Common myeloid progenitor, CD34-positive (primary cell): ENCODE measurements around the gene CYP3A4. TPM values are rescaled to one million over a fixed set of nuclear protein-coding genes. Genes with fewer than 3 reads are reported as not detected.

ENCODE experiments used
- CTCF ChIA-PET: fragments of 350-600 bp; sonication (Branson Sonifier 250); formaldehyde crosslinking; loops from one replicate; lab custom pipeline; 2021; ENCODE audit warnings: antibody characterized with exemption; lab: Charles Lee
- POLR2A ChIA-PET: fragments of 350-600 bp; sonication (Branson Sonifier 250); formaldehyde crosslinking; loops from one replicate; lab custom pipeline; 2021; ENCODE audit warnings: antibody characterized with exemption; lab: Charles Lee
- DNase-seq, 3 donors: peaks; one replicate each; pipeline versions ENCODE4 v3.0.0 to v3.0.0-alpha.2; 2013
- H3K27ac ChIP-seq, 2 experiments: 1 replicate in 1 of 2; 2 replicates in 1 of 2; pipeline ENCODE4 v1.7.0; 2013; ENCODE audit warnings: inconsistent platforms in 2 of 2, low read length in 2 of 2, mild to moderate bottlenecking in 2 of 2, low read depth in 1 of 2, moderate library complexity in 1 of 2; ENCODE audit not compliant: severe bottlenecking in 2 of 2, insufficient read depth in 1 of 2, poor library complexity in 1 of 2
- H3K27me3 ChIP-seq, 5 experiments: replicated peaks in 2 of 5; 1 replicate in 3 of 5; 2 replicates in 2 of 5; pipeline versions ENCODE4 v1.6.1 to v1.7.0; 2013; ENCODE audit warnings: low read length in 4 of 5, mild to moderate bottlenecking in 2 of 5, moderate library complexity in 2 of 5, inconsistent platforms in 1 of 5; ENCODE audit not compliant: insufficient read depth in 5 of 5, control insufficient read depth in 4 of 5
- H3K36me3 ChIP-seq, 4 experiments: 1 replicate in 2 of 4; 2 replicates in 2 of 4; pipeline versions ENCODE4 v1.6.1 to v1.7.0; 2013; ENCODE audit warnings: low read length in 3 of 4, control low read depth in 1 of 4, mild to moderate bottlenecking in 1 of 4; ENCODE audit not compliant: control insufficient read depth in 4 of 4, insufficient read depth in 4 of 4
- H3K4me1 ChIP-seq, 4 experiments: 1 replicate in 3 of 4; 2 replicates in 1 of 4; pipeline versions ENCODE4 v1.6.1 to v1.7.1; 2013; ENCODE audit warnings: low read length in 3 of 4, mild to moderate bottlenecking in 3 of 4, control low read depth in 1 of 4, inconsistent platforms in 1 of 4, moderate library complexity in 1 of 4; ENCODE audit not compliant: control insufficient read depth in 4 of 4, insufficient read depth in 4 of 4; ENCODE audit errors: control extremely low read depth in 1 of 4
- H3K4me3 ChIP-seq, 7 experiments: 1 replicate in 4 of 7; 2 replicates in 3 of 7; pipeline versions ENCODE4 v1.5.1 to v1.7.0; 2013; ENCODE audit warnings: mild to moderate bottlenecking in 7 of 7, low read length in 6 of 7, moderate library complexity in 6 of 7, inconsistent platforms in 2 of 7, low read depth in 2 of 7, control low read depth in 1 of 7; ENCODE audit not compliant: insufficient read depth in 4 of 7, control insufficient read depth in 1 of 7; ENCODE audit errors: extremely low read depth in 1 of 7
- H3K9me3 ChIP-seq, 5 experiments: 1 replicate in 4 of 5; 2 replicates in 1 of 5; pipeline versions ENCODE4 v1.6.1 to v1.7.1; 2013; ENCODE audit warnings: low read length in 4 of 5, mild to moderate bottlenecking in 2 of 5, inconsistent platforms in 1 of 5, low read depth in 1 of 5, moderate library complexity in 1 of 5; ENCODE audit not compliant: control insufficient read depth in 4 of 5, insufficient read depth in 2 of 5; ENCODE audit errors: control extremely low read depth in 1 of 5
- WGBS: methylation state at CpG from one replicate; pipeline ENCODE4 v1.1.5; 2013; ENCODE audit not compliant: insufficient coverage; 5-methylcytosine and 5-hydroxymethylcytosine counted together
- polyA plus RNA-seq: library from polyadenylated mRNA; unstranded; fragments of 120-200 nt; gene quantifications from one replicate; pipeline ENCODE4 v1.2.1, GENCODE V29; 2013

Gene CYP3A4
- 0.08 TPM for polyA plus RNA-seq

DNA sequence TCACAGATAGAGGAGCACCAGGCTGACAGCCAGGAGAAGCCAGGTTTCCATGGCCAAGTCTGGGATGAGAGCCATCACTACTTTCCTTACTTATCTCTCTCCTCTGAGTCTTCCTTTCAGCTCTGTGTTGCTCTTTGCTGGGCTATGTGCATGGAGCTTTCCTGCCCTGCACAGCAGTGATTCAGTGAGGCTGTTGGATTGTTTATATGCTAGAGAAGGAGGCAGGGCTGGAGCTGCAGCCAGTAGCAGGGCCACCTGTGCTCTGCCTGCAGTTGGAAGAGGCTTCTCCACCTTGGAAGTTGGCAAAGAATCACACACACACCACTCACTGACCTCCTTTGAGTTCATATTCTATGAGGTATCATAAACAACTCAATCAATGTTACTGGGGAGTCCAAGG is at the start of gene CYP3A4:
CYP3A4 (minus strand) TSS at position 178 of the 400 bp plus-strand sequence; CDS start at position 75, 103 bp downstream.
- H3K36me3 ChIP-seq, result no peaks in the 10 kb centered on the region
- H3K27me3 ChIP-seq, result peaks cover 0 to 9% (median 0%) of the 10 kb centered on the region in 5 experiments
- no peaks in the 10 kb centered on the region for H3K9me3 ChIP-seq
- ChIA-PET POLR2A (interaction anchor here (0.6 kb wide), 1 partner anchor 609 kb away, joined by 5 read pairs; no protein-coding TSS in a partner anchor), CTCF (no interaction called here)
- H3K27ac ChIP-seq, result no peak within 1 kb of the TSS
- DNase-seq, result no peak
- no peaks in the 10 kb centered on the region for H3K4me1 ChIP-seq
- no peak within 1 kb of the TSS for H3K4me3 ChIP-seq

DNA sequence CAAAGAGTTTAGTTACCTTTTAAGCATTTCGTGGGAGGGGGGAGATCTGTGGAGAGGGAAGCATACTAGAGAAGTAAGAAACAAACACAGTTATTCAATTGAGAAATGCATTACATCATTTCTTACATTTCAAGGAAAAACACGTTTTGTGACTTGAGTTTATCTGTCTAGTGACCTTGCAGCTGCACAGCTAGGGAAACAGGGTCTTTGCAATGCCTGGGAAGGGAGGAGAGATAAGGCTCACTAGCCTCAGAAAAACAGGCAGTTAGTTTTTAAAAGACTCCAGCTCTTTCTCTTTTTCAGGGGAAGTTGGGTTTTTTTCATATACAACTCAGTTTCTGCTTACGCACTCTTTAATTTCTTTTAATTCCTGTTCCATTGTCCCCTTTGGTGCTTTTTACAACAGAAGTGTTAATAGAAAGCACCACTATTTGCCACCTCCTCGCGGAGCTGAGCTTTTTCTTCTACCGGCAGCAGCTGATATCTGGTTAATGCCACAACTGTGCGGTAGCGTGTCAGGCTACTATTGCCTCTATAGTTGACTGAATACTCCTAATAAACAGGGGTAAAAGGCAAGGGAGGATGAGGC is 49.4 kb upstream of the CYP3A4 start:
- H3K27me3 ChIP-seq, result peaks cover 0 to 10% (median 0%) of the 10 kb centered on the region in 5 experiments
- H3K27ac ChIP-seq, result peak overlapping the region in 1 of 2 experiments; percentile 75
- H3K4me1 ChIP-seq, result peaks cover 0 to 3% (median 2%) of the 10 kb centered on the region in 4 experiments
- WGBS, result 62% methylated on average over 2 of the region's 8 CpGs
- H3K9me3 ChIP-seq, result no peaks in the 10 kb centered on the region
- POLR2A ChIA-PET, result interaction anchor here (0.6 kb wide), 1 partner anchor 87 kb away, joined by 4 read pairs; no protein-coding TSS in a partner anchor
- CTCF ChIA-PET, result no interaction called here
- H3K4me3 ChIP-seq, result no peak overlapping the region
- DNase-seq, result peak; percentile 8 to 84 (median 66)
- no peaks in the 10 kb centered on the region for H3K36me3 ChIP-seq

DNA sequence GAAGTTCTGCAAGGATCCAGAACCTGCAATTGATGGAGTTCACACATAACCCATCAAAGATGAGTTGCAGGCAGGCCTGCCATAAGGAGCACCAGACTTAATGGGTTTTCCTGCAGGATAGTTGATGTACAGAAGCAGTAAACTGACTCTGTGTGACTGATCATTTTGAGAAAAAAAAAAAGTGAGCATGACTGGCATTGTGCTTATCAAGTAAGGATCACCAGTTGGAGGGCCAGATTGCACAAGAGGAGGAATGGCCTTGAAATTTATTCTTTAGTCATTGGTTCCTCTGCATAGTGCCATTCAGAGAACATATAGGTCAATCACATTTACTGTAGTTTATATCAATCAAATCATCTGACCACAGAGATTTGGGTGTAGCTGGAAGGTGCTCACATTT is 47.6 kb upstream of the CYP3A4 start:
- peaks cover 0 to 3% (median 2%) of the 10 kb centered on the region in 4 experiments for H3K4me1 ChIP-seq
- DNase-seq, result peak in 2 of 3 donors; percentile 5 to 14
- H3K4me3 ChIP-seq, result no peak overlapping the region
- POLR2A ChIA-PET, result no interaction called here
- no peaks in the 10 kb centered on the region for H3K9me3 ChIP-seq
- H3K27ac ChIP-seq, result no peak overlapping the region
- peaks cover 0 to 10% (median 0%) of the 10 kb centered on the region in 5 experiments for H3K27me3 ChIP-seq
- CTCF ChIA-PET, result no interaction called here
- H3K36me3 ChIP-seq, result no peaks in the 10 kb centered on the region

- CTCF ChIA-PET, result no interaction called here
- Histone ChIP-seq H3K4me1 (peaks cover 0 to 3% (median 2%) of the 10 kb centered on the region in 4 experiments), H3K4me3 (no peak overlapping the region), H3K36me3 (no peaks in the 10 kb centered on the region), H3K27me3 (peaks cover 0 to 10% (median 0%) of the 10 kb centered on the region in 5 experiments), H3K27ac (no peak overlapping the region), H3K9me3 (no peaks in the 10 kb centered on the region)
- DNase-seq, result no peak
- WGBS, result no CpG with 5 or more reads among the region's 1 CpG
- POLR2A ChIA-PET, result no interaction called here
These were observed 45.7 kb upstream of the CYP3A4 start for GRCh38 chr7:99829524-99830160.

DNA sequence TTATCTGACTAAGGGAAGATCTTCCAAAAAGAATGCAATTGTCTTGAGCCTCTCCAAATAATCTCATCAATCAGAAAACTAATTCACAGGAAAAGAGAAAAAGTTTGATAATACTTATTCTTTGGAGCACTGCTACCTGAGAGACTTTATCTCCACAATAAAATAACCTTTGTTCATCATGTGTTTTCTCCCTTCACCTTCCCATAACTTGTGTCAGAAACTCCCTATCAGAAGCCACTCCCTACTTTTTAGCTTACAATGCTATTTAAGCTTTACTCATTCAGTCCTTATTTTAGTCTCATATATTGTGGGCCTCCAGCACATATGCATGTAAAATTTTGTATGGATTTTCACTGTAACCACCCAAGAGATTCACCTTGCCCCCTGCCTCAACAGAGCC is 44.8 kb upstream of the CYP3A4 start:
- POLR2A ChIA-PET, result no interaction called here
- DNase-seq, result no peak

DNA sequence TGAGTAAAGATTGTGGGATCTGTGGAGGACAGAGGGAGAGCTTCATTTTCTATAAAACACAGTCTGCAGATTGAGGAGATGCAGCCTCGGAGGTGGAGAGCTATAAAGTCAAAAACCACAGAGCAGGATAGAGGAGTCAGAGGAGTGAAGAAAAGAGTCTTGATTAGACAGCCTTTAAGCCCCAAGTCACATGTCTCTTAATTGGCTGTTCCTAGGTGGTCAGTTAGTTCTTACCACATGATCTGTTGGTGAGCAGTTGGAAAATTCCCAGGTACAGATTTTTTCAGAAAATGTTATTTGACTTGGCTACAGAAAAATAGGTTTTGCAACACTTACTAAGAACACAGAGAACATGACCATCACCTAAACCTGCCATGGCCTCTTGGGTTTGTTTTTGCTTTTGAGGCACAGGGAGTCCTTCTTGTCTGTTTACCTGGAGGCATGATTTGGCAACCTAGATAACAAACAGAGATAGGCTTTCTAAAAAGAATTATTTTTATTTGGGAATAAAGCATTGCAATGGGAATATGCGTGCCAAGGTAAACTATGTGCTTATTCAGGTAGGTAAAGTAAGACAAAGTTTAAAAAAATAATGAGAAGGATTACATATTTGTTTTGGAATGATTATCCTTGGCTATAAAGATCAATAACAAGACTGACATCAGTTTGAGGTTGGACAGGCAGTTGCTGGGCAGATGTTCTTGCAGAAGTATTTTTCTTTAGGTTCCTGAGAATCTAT is 43.2 kb upstream of the CYP3A4 start:
- WGBS, result 92% methylated on average over 2 of the region's 2 CpGs
- Histone ChIP-seq H3K27ac (no peak overlapping the region), H3K4me1 (no peaks in the 10 kb centered on the region), H3K27me3 (peaks cover 0 to 6% (median 3%) of the 10 kb centered on the region in 5 experiments), H3K4me3 (no peak overlapping the region), H3K36me3 (no peaks in the 10 kb centered on the region), H3K9me3 (no peaks in the 10 kb centered on the region)
- CTCF ChIA-PET, result no interaction called here
- POLR2A ChIA-PET, result no interaction called here
- DNase-seq, result no peak

More for the DNA sequence above, 44.8 kb upstream of the CYP3A4 start:
- Histone ChIP-seq H3K27me3 (peaks cover 0 to 10% (median 0%) of the 10 kb centered on the region in 5 experiments), H3K4me3 (no peak overlapping the region), H3K4me1 (peaks cover 0 to 3% (median 1%) of the 10 kb centered on the region in 4 experiments), H3K9me3 (no peaks in the 10 kb centered on the region), H3K36me3 (no peaks in the 10 kb centered on the region), H3K27ac (no peak overlapping the region)
- CTCF ChIA-PET, result no interaction called here

- ChIA-PET POLR2A (no interaction called here), CTCF (no interaction called here)
- H3K4me3 ChIP-seq, result no peak overlapping the region
- H3K27ac ChIP-seq, result no peak overlapping the region
- no peaks in the 10 kb centered on the region for H3K9me3 ChIP-seq
- DNase-seq, result no peak
- peaks cover 0 to 6% (median 3%) of the 10 kb centered on the region in 5 experiments for H3K27me3 ChIP-seq
- H3K4me1 ChIP-seq, result no peaks in the 10 kb centered on the region
- H3K36me3 ChIP-seq, result no peaks in the 10 kb centered on the region
These were observed 41.9 kb upstream of the CYP3A4 start for GRCh38 chr7:99825873-99826272.
